Measurements from ENCODE around the gene SERTAD2.

DNA sequence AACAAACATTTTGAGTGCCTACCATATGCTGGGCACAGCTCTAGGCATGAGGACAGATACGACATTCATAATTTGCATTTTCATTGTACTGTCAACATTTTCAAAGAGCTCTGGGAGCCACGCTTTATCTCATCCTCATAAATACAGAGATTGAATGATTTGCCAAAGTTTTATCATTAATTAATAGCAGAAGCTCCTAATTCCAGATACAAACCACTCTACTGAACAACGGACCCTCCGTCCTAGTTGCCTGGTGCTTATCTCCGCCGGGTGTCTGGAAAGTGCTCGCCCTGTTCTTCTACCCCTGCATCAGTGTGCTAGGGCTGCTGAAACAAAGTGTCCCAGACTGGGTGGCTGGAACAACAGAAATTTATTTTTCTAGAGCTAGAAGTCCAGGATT lies 23.8 kb downstream of the SERTAD2 start:
- TF ChIP-seq POLR2A (IDR thresholded peaks at IDR 0.05; ENCODE audit: low read depth, low read length) (no peak), SPI1 (IDR thresholded peaks at IDR 0.05; ENCODE audit: low read depth, low read length) (no peak), PAX5 (IDR thresholded peaks at IDR 0.05; ENCODE audit: insufficient read depth, low read length, severe bottlenecking) (no peak)

Data from GM12891 (cell line).